IMR-90 (cell line): ENCODE measurements around the gene CIB1. TPM values are rescaled to one million over a fixed set of nuclear protein-coding genes. Genes with fewer than 3 reads are reported as not detected.

Experiments
- ATAC-seq: fragments of 200-7000 bp; cut with Tn5 transposase; 2 replicates; pipeline ENCODE4 v1.9.1; 2020; ENCODE audit warnings: low read depth, mild to moderate bottlenecking, moderate library complexity
- BruUV-seq: library from RNA; stranded (reverse); fragments of 400-500 nt; replicated peaks from 2 replicates; lab custom pipeline; 2021; lab: Mats Ljungman, UMichigan
- CTCF ChIA-PET: fragments of 300-600 bp; formaldehyde crosslinking; extraction: SDS; loops from one replicate; lab custom pipeline; 2021; ENCODE audit warnings: antibody characterized with exemption; lab: Yijun Ruan, JAX
- POLR2A ChIA-PET: fragments of 300-600 bp; sonication (Branson Sonifier 250); formaldehyde crosslinking; loops from one replicate; lab custom pipeline; 2022; ENCODE audit warnings: antibody characterized with exemption; ENCODE audit not compliant: unreplicated experiment; lab: Charles Lee
- DNase-seq: peaks from one replicate; pipeline ENCODE4 v3.0.0; 2013
- H2AFZ ChIP-seq: replicated peaks from 2 replicates; pipeline ENCODE3; 2013; ENCODE audit warnings: low read length, mild to moderate bottlenecking; ENCODE audit not compliant: poor library complexity
- H2AK5ac ChIP-seq: 2 replicates; pipeline ENCODE4 v1.6.1; 2013; ENCODE audit warnings: low read depth, low read length, inconsistent platforms
- H2AK9ac ChIP-seq: replicated peaks from 2 replicates; pipeline ENCODE3; 2013; ENCODE audit warnings: mild to moderate bottlenecking, low read depth, low read length, moderate library complexity; ENCODE audit not compliant: poor library complexity
- H2BK120ac ChIP-seq: 2 replicates; pipeline ENCODE4 v1.6.1; 2013; ENCODE audit warnings: low read depth, low read length, inconsistent platforms
- H2BK15ac ChIP-seq: 3 replicates; pipeline ENCODE4 v1.6.1; 2013; ENCODE audit warnings: low read depth, low read length, inconsistent platforms
- H2BK20ac ChIP-seq: 2 replicates; pipeline ENCODE4 v1.6.1; 2013; ENCODE audit warnings: low read depth, mild to moderate bottlenecking, inconsistent platforms, low read length, moderate library complexity
- H2BK5ac ChIP-seq: 2 replicates; pipeline ENCODE4 v1.6.1; 2013; ENCODE audit warnings: mild to moderate bottlenecking, low read depth, low read length, inconsistent platforms; ENCODE audit not compliant: poor library complexity, severe bottlenecking
- H3K14ac ChIP-seq: replicated peaks from 2 replicates; pipeline ENCODE4 v1.6.1; 2013; ENCODE audit warnings: low read depth, low read length, inconsistent platforms
- H3K18ac ChIP-seq: 2 replicates; pipeline ENCODE4 v1.6.1; 2013; ENCODE audit warnings: low read depth, low read length, control low read depth
- H3K23ac ChIP-seq: 2 replicates; pipeline ENCODE4 v1.6.1; 2013; ENCODE audit warnings: low read depth, low read length, inconsistent platforms
- H3K27ac ChIP-seq: 2 replicates; pipeline ENCODE4 v1.5.1; 2013; ENCODE audit warnings: mild to moderate bottlenecking, control low read depth, low read length; ENCODE audit not compliant: insufficient read depth
- H3K27me3 ChIP-seq: 2 replicates; pipeline ENCODE4 v1.6.1; 2013; ENCODE audit warnings: low read length; ENCODE audit not compliant: control insufficient read depth, insufficient read depth
- H3K36me3 ChIP-seq: 2 replicates; pipeline ENCODE4 v1.6.1; 2013; ENCODE audit warnings: low read length, mixed read lengths; ENCODE audit not compliant: control insufficient read depth, insufficient read depth
- H3K4ac ChIP-seq: 2 replicates; pipeline ENCODE4 v1.6.1; 2013; ENCODE audit warnings: low read depth, low read length, inconsistent platforms
- H3K4me1 ChIP-seq: 2 replicates; pipeline ENCODE4 v1.6.1; 2013; ENCODE audit warnings: low read length, mixed read lengths; ENCODE audit not compliant: control insufficient read depth, insufficient read depth
- H3K4me2 ChIP-seq: 2 replicates; pipeline ENCODE4 v1.6.1; 2013; ENCODE audit warnings: low read depth, mild to moderate bottlenecking, control low read depth, low read length, moderate library complexity
- H3K4me3 ChIP-seq: 2 replicates; pipeline ENCODE4 v1.5.1; 2013; ENCODE audit warnings: low read depth, mild to moderate bottlenecking, control low read depth, low read length, moderate library complexity; ENCODE audit not compliant: insufficient read depth
- H3K56ac ChIP-seq: 2 replicates; pipeline ENCODE4 v1.6.1; 2013; ENCODE audit warnings: low read length, inconsistent platforms; ENCODE audit not compliant: insufficient read depth; ENCODE audit errors: extremely low read depth
- H3K79me1 ChIP-seq, 2 experiments: 2 replicates each; pipeline ENCODE4 v1.6.1; 2013; ENCODE audit warnings: low read length in 2 of 2, inconsistent platforms in 1 of 2, low read depth in 1 of 2
- H3K9ac ChIP-seq: 2 replicates; pipeline ENCODE4 v1.6.1; 2013; ENCODE audit warnings: low read depth, low read length, control low read depth
- H3K9me1 ChIP-seq: 2 replicates; pipeline ENCODE4 v1.6.1; 2013; ENCODE audit warnings: low read length, inconsistent platforms; ENCODE audit not compliant: insufficient read depth
- H3K9me3 ChIP-seq: 2 replicates; pipeline ENCODE4 v1.6.1; 2013; ENCODE audit warnings: low read length; ENCODE audit not compliant: control insufficient read depth, insufficient read depth
- H4K20me1 ChIP-seq: 2 replicates; pipeline ENCODE4 v1.6.1; 2013; ENCODE audit warnings: low read length, inconsistent platforms; ENCODE audit not compliant: insufficient read depth
- H4K5ac ChIP-seq: 2 replicates; pipeline ENCODE4 v1.6.1; 2013; ENCODE audit warnings: mild to moderate bottlenecking, low read depth, low read length, control low read depth
- H4K8ac ChIP-seq, 2 experiments: 2 replicates each; pipeline ENCODE4 v1.6.1; 2013; ENCODE audit warnings: low read depth in 2 of 2, low read length in 2 of 2, control low read depth in 1 of 2, inconsistent platforms in 1 of 2
- H4K91ac ChIP-seq: 2 replicates; pipeline ENCODE4 v1.6.1; 2013; ENCODE audit warnings: low read depth, low read length, inconsistent platforms; ENCODE audit not compliant: insufficient read depth
- BHLHE40 ChIP-seq: fragments of 150-350 bp; IDR thresholded peaks from 2 replicates; pipeline ENCODE4 v1.6.1; 2016; ENCODE audit warnings: mild to moderate bottlenecking, low read depth, low read length
- CEBPB ChIP-seq: IDR thresholded peaks from 2 replicates; pipeline ENCODE4 v1.6.1; 2012; ENCODE audit warnings: low read depth, low read length, improper control_type of control experiment
- CHD1 ChIP-seq: IDR thresholded peaks from 2 replicates; pipeline ENCODE4 v1.6.1; 2012; ENCODE audit warnings: low read depth, low read length, improper control_type of control experiment
- CTCF ChIP-seq: conservative IDR thresholded peaks from 2 replicates; pipeline ENCODE4 v1.5.1; 2012; ENCODE audit warnings: mild to moderate bottlenecking, low read depth, low read length, improper control_type of control experiment
- ELK1 ChIP-seq: fragments of 150-350 bp; IDR thresholded peaks from 2 replicates; pipeline ENCODE4 v1.6.1; 2016; ENCODE audit warnings: low read depth, mild to moderate bottlenecking, low read length, moderate library complexity, borderline replicate concordance
- FOS ChIP-seq: fragments of 150-350 bp; IDR thresholded peaks from 2 replicates; pipeline ENCODE4 v1.6.1; 2016; ENCODE audit warnings: low read depth, low read length
- MAFK ChIP-seq: IDR thresholded peaks from 2 replicates; pipeline ENCODE4 v1.6.1; 2012; ENCODE audit warnings: low read depth, low read length, improper control_type of control experiment
- MAZ ChIP-seq: IDR thresholded peaks from 2 replicates; pipeline ENCODE4 v1.6.1; 2012; ENCODE audit warnings: low read depth, mild to moderate bottlenecking, low read length, improper control_type of control experiment, moderate library complexity, borderline replicate concordance
- MXI1 ChIP-seq: IDR thresholded peaks from 2 replicates; pipeline ENCODE4 v1.6.1; 2012; ENCODE audit warnings: low read depth, mild to moderate bottlenecking, low read length, moderate library complexity, borderline replicate concordance
- NFE2L2 ChIP-seq: fragments of 150-350 bp; IDR thresholded peaks from 2 replicates; pipeline ENCODE4 v1.6.1; 2016; ENCODE audit warnings: low read depth, mild to moderate bottlenecking, low read length
- POLR2A ChIP-seq: IDR thresholded peaks from 2 replicates; pipeline ENCODE4 v1.6.1; 2012; ENCODE audit warnings: mild to moderate bottlenecking, low read depth, low read length
- RAD21 ChIP-seq: IDR thresholded peaks from 2 replicates; pipeline ENCODE4 v1.6.1; 2012; ENCODE audit warnings: low read length, improper control_type of control experiment
- RCOR1 ChIP-seq: IDR thresholded peaks from 2 replicates; pipeline ENCODE4 v1.6.1; 2012; ENCODE audit warnings: mild to moderate bottlenecking, low read length, improper control_type of control experiment; ENCODE audit not compliant: insufficient replicate concordance
- RFX5 ChIP-seq: IDR thresholded peaks from 2 replicates; pipeline ENCODE4 v1.8.0; 2012; ENCODE audit warnings: low read depth, mild to moderate bottlenecking, low read length, moderate library complexity
- SMC3 ChIP-seq: fragments of 150-350 bp; IDR thresholded peaks from 2 replicates; pipeline ENCODE4 v1.6.1; 2016; ENCODE audit warnings: low read depth, mild to moderate bottlenecking, antibody characterized with exemption, low read length, moderate library complexity
- WGBS, 2 experiments: methylation state at CpG; one replicate each; pipeline versions ENCODE4 v1.1.5 to v1.1.7; 2013; ENCODE audit warnings: missing lambda C conversion rate in 2 of 2; ENCODE audit not compliant: insufficient read length in 1 of 2; ENCODE audit errors: extremely low coverage in 2 of 2; 5-methylcytosine and 5-hydroxymethylcytosine counted together
- dilution Hi-C: fragments of 300-500 bp; cut with HindIII; formaldehyde crosslinking; loops from one replicate; pipeline ENCODE4 v1.14.3; 2018; ENCODE audit warnings: low sequenced_read_pairs; ENCODE audit not compliant: unreplicated experiment
- in situ Hi-C: fragments of 300-500 bp; cut with MboI; formaldehyde crosslinking; loops from 3 replicates; pipeline ENCODE4 v1.14.3; 2019; ENCODE audit warnings: low sequenced_read_pairs, inconsistent platforms, mixed read lengths
- intact Hi-C: fragments of 100-400 bp; cut with micrococcal nuclease; formaldehyde crosslinking; loops from 2 replicates; pipeline ENCODE4 v1.10.0; 2022
- polyA plus RNA-seq, 3 experiments: library from polyadenylated mRNA; depleted of rRNA; stranded (reverse); fragments of >200 nt; gene quantifications; 2 replicates each; pipeline ENCODE4 v1.2.3, GENCODE V29; 2012; ENCODE audit warnings: low replicate concordance in 1 of 3
- total RNA-seq: library from RNA; depleted of rRNA; stranded (reverse); fragments of >200 nt; gene quantifications from 2 replicates; pipeline ENCODE4 v1.2.3, GENCODE V29; 2012
- TF ChIP-seq, protein P1 (sequence below): fragments of 150-350 bp; IDR thresholded peaks from 2 replicates; pipeline ENCODE4 v1.6.1; 2017; ENCODE audit warnings: mild to moderate bottlenecking, antibody characterized with exemption, low read length, low read depth

Gene CIB1
- total and polyA plus RNA-seq, 2 of the 4 experiments (the other 2 are of a cell fraction) = 31.5 to 94.1 TPM

DNA sequence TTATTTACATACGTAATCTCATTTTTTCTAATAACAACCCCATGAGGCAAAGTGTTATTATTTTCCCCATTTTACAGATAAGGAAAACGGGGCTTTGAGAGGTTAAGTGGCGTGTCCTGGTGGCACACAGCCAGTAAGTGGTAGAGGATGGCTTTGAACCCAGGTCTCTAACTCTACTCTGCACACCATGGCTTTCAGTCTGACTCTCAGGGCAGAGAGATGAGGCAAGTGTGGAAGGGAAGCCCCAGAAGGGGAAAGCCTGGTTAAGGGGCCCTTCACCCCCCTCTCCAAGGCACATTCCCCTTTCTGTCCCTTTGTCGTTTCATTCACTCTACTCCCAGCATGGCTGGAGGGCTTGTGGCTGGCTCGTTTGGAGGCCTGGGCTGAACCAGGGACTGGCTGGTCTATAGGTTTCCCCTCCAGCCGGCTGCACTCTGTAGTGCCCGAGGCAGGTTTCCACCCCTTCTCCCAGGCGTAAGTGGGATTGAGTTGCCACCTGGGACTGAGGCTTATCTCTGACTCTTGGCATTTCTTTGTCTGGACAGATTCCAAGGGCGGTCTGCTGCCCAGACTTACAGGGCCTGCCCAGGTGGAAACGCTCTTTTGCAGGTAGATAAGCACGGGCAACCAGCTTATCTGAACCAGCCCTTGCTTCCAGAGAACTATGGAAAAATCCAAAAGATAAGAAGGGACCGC is 20.5 kb downstream of the CIB1 start:
- no peaks in the 10 kb centered on the region; the same call in 1 of the 2 replicates for H4K20me1 ChIP-seq
- H2BK120ac ChIP-seq = no peak overlapping the region
- peak overlapping the region; percentile 5 for H2AK9ac ChIP-seq
- TF ChIP-seq RAD21 (no peak), NFE2L2 (no peak), RFX5 (no peak), MXI1 (no peak), CEBPB (no peak), ELK1 (no peak), BHLHE40 (no peak), MAZ (no peak), SMC3 (no peak), CTCF (no peak), POLR2A (no peak), CHD1 (no peak), MAFK (no peak), FOS (no peak), RCOR1 (no peak)
- TF ChIP-seq, protein P1, sequence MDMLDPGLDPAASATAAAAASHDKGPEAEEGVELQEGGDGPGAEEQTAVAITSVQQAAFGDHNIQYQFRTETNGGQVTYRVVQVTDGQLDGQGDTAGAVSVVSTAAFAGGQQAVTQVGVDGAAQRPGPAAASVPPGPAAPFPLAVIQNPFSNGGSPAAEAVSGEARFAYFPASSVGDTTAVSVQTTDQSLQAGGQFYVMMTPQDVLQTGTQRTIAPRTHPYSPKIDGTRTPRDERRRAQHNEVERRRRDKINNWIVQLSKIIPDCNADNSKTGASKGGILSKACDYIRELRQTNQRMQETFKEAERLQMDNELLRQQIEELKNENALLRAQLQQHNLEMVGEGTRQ = no peak
- dilution Hi-C loops = no loop called here
- H2AK5ac ChIP-seq = no peak overlapping the region
- H3K14ac ChIP-seq = no peak overlapping the region
- no peaks in the 10 kb centered on the region for H3K27me3 ChIP-seq
- intact Hi-C loops = loop anchor here (2.0 kb wide), 1 partner anchor 106 kb away; no protein-coding TSS in a partner anchor
- no peak overlapping the region for H3K56ac ChIP-seq
- ChIA-PET POLR2A (no interaction called here), CTCF (no interaction called here)
- H3K79me1 ChIP-seq = peaks cover 16 to 39% of the 10 kb centered on the region in 2 experiments
- H4K91ac ChIP-seq = no peak overlapping the region
- H3K4me3 ChIP-seq = no peak overlapping the region
- no peak overlapping the region for H3K27ac ChIP-seq
- in situ Hi-C loops = no loop called here
- peaks cover 5% of the 10 kb centered on the region for H3K9me1 ChIP-seq
- H3K18ac ChIP-seq = no peak overlapping the region
- H3K4me2 ChIP-seq = no peak overlapping the region
- DNase-seq (no peak), ATAC-seq (no peak)
- H3K4me1 ChIP-seq = peaks cover 6% of the 10 kb centered on the region
- H3K9ac ChIP-seq = no peak overlapping the region
- no peak overlapping the region for H2AFZ ChIP-seq
- no peak overlapping the region for H4K8ac ChIP-seq
- no TSS peak for BruUV-seq
- no peaks in the 10 kb centered on the region for H3K9me3 ChIP-seq
- peaks cover 7% of the 10 kb centered on the region for H3K36me3 ChIP-seq
- no peak overlapping the region for H2BK15ac ChIP-seq
- no peak overlapping the region for H2BK5ac ChIP-seq
- no peak overlapping the region for H2BK20ac ChIP-seq
- no peak overlapping the region for H4K5ac ChIP-seq
- no peak overlapping the region for H3K23ac ChIP-seq
- H3K4ac ChIP-seq = no peak overlapping the region
- 81% methylated on average over 8 of the region's 12 CpGs; no CpG with 5 or more reads in 1 of the 2 experiments for WGBS, 2 experiments
